Globus pallidus (tissue), 1 donor: ENCODE results near the gene TLX3.

Source experiments
- DNase-seq: peaks from one replicate; pipeline ENCODE4 v3.0.0-alpha.2; 2015; ENCODE audit warnings: low spot score

TLX3 gene

GRCh38 chr5:171306166-171306565 lies 2.9 kb upstream of the TLX3 start:
- no peak for DNase-seq

- DNase-seq = no peak
Observed at GRCh38 chr5:171306781-171307591, 2.1 kb upstream of the TLX3 start.

GRCh38 chr5:171307789-171308452 lies 1.1 kb upstream of the TLX3 start:
- DNase-seq = no peak

GRCh38 chr5:171309276-171310211 lies 496 bp downstream of the TLX3 start:
- DNase-seq = no peak

GRCh38 chr5:171310212-171310818 lies 1.3 kb downstream of the TLX3 start:
- DNase-seq = no peak

GRCh38 chr5:171310819-171311321 lies 1.8 kb downstream of the TLX3 start:
- DNase-seq = no peak

GRCh38 chr5:171311322-171312077 lies 2.5 kb downstream of the TLX3 start:
- DNase-seq = no peak

GRCh38 chr5:171312129-171312974 lies 3.3 kb downstream of the TLX3 start:
- DNase-seq = no peak

GRCh38 chr5:171313481-171314206 lies 4.6 kb downstream of the TLX3 start:
- DNase-seq = no peak

GRCh38 chr5:171314728-171315385 lies 5.8 kb downstream of the TLX3 start:
- DNase-seq = no peak

- DNase-seq = no peak
Observed at GRCh38 chr5:171315386-171315891, 6.4 kb downstream of the TLX3 start.

GRCh38 chr5:171315925-171316257 lies 6.8 kb downstream of the TLX3 start:
- no peak for DNase-seq

- DNase-seq = no peak
Observed at GRCh38 chr5:171316258-171317121, 7.4 kb downstream of the TLX3 start.

GRCh38 chr5:171317230-171317629 lies 8.2 kb downstream of the TLX3 start:
- no peak for DNase-seq

GRCh38 chr5:171318026-171318425 lies 9.0 kb downstream of the TLX3 start:
- DNase-seq = no peak

- DNase-seq = no peak
Observed at GRCh38 chr5:171321447-171321846, 12.4 kb downstream of the TLX3 start.

GRCh38 chr5:171322527-171322926 lies 13.5 kb downstream of the TLX3 start:
- DNase-seq = no peak

- no peak for DNase-seq
Observed at GRCh38 chr5:171323007-171323406, 14.0 kb downstream of the TLX3 start.
